GM18858 (cell line): Measurements from ENCODE around the gene EPHB1.

Experiments used
- ATAC-seq: cut with Tn5 transposase; IDR thresholded peaks from one replicate; pipeline ENCODE4 v1.9.1; 2021; ENCODE audit not compliant: unreplicated experiment

EPHB1 gene

DNA sequence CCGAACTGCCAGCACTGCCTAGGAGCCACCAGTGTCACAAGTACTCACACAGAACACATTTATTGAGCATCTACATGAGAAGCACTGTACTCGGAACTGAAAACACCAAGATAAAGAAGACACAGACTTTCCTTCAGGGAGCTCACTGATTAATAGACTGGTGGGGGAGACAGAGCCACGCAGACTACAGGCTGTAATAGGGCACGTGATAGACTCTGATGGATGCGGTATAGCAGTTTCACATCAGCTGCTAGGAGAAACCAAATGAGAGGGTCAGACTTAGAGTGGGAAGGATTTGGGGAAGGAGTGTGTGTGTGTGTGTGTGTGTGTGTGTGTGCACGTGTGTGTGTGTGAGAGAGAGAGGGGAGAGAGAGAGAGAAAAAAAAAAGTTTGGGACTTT lies 12.1 kb downstream of the EPHB1 start:
- no peak for ATAC-seq

DNA sequence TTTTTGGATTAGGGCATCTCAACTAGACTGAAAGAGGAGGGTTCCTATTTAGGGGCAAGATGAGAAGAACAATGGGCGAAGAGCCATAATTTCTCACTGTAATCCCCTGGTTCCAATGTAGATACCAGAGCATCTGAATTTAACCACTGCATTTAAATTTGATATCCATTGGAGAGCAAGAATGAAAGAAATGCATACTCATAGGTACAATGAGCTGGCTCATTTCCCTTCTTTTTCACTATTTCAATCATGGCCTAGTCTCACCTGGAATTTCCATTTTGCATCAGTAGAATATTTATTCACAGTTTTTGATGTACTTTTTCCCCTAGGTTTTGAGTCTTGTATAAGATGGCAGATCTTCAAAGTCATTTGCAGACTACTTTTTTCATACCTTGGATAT lies 13.8 kb downstream of the EPHB1 start:
- ATAC-seq, result no peak

DNA sequence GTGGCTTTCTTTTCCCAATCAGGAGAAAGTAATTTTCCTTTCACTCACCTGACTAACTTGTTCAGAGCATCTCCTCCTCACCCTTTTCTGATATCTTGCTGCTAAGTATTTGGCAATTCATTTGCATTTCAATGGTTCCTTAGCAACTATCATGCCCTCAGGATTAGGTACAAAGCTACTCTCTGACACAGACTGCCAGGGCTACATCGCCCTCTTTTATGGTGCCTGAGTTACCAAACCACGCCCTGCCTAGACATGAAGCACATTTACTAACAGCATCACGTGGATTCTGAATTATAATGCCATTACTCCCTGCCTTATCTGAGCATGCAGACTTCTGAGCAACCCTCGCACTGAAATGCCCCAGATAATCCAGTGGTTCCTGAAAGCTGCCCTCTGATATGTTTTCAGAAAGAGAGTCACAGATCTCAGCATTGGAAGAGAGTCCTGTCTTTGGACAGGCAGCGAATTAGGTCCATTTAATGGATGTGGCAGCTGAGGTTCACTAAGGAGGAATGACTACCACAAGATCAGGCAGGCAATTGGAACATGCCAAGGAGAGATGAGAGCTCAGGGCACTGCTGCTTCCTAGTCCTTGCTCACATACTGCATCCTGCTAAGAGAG lies 14.5 kb downstream of the EPHB1 start:
- ATAC-seq, result no peak

DNA sequence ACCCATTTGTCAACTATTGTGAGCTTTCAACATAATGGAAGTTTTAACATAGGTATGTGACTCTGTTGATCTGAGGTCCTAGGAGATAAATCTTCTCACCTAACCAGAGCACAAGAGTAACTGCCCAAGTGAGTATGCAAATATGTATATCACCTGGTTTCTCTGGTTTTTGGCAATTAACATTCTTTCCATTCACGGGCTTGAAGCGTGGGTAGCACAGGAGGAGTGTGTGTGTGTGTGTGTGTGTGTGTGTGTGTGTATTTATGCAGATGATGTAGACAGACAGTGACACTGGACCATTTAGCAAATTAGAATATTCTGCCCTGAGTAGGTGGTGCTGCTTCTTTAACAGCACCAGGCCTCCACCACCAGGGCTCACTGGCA lies 15.0 kb downstream of the EPHB1 start:
- no peak for ATAC-seq

DNA sequence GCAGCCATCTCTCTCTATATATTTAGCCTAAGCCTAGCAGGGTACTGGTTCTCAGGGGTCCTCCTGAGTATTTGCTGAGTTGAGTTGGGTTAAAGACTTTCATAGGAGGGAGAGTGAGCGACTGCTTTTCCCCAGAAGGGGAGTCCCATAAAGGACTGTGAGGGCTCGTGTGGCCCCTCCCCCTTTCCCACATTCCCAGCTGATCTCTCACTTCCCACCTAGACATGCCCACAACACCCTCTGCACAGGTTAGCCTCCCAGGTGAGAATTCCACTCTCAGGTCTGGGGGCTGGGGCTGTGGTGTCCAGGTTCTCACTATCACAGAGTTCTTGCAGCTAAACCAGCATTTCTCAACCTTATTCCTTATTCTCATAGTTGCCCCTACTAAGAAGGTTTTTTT lies 15.8 kb downstream of the EPHB1 start:
- ATAC-seq, result no peak

DNA sequence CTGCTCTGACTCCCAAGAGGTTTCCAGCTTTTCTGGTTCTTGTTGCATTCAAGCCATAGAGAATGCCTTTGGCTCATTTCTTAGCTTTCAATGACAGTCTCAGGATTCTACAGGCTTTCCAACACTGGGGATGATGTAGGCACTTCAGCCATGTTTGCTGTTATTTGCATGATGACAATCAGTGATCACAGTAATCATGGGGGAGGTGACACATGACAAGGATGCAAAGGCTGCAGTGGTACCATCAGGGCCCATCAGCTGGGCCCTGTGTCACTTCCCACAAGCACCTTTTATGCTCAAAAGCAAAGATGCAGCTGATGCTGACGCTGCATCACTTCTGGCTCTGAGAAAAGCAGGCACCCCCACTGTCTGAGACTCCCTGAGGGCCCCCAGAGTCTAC lies 18.6 kb downstream of the EPHB1 start:
- ATAC-seq, result no peak

DNA sequence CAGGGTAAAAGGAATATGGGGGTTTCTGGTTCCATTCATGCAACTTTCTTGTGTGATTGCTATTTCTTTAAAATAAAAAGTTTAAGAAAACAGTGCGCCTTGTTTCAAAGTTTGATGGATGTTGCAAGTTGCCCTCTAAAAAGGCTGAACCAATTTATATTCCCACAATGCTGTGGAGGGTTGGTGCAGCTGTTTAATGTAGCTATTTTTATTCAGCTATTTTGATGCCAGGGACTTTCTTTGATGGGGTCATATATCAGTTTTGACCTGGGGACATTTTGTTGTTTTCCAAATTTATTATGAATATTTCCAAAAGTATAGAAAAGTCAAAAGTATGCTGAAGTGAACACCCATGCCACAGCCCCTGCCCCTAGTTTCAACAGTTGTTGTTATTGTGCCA lies 20.5 kb downstream of the EPHB1 start:
- ATAC-seq, result no peak

DNA sequence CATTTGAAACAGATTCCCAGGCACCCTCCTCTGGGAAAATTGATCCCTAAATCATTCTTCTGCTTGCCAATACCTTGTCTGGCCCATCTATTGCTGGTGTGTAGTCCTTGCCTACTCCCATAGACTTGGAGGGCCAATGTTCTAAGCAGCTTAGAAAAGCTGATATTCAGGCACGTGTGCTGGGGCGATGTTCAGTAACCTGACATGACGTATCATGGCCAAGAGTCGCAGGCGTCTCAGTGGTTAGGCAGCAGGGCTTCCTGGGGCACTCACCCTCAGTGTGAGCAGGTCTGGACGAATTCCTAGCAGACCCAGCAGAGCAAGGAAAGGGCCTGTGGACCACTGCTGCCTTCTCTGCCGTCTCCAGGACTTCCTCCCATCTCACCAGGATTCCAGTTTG lies 21.6 kb downstream of the EPHB1 start:
- ATAC-seq, result no peak

DNA sequence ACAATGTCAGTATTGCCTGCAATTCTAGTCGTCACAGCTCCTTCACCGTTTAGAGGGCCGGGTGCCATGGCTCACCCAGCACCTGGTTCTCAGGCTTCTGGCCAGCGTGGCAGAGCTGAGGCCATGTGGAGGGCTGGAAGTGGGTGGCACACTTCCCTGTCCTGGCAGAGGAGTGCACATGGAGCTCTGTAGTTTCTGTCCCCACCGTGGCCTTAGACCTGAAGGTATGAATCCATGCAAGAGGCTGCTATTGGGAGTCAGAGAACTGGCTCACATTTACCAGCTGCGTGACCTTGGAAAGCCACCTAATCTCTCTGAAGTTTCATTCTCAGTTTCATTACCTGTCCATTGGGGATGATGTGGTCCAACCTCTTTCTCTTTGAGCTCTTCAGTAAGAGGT lies 22.2 kb downstream of the EPHB1 start:
- ATAC-seq, result peak; percentile 72

DNA sequence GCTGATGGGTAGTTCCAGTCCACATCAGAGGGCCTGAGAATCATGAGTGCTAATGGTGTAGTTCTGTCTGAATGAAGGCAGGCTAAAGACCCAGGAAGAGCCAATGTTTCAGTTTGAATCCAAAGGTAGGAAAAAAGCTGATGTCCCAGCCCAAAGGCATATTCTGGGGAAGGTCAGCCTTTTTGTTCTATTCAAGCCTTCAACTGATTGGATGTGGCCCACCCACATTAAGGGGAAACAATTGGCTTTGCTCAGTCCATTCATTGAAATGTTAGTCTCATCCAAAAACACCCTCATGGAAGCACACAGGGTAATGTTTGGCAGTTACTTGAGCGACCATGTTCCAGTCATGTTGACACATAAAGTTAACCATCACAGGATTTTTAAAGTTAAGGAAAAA lies 25.9 kb downstream of the EPHB1 start:
- no peak for ATAC-seq

DNA sequence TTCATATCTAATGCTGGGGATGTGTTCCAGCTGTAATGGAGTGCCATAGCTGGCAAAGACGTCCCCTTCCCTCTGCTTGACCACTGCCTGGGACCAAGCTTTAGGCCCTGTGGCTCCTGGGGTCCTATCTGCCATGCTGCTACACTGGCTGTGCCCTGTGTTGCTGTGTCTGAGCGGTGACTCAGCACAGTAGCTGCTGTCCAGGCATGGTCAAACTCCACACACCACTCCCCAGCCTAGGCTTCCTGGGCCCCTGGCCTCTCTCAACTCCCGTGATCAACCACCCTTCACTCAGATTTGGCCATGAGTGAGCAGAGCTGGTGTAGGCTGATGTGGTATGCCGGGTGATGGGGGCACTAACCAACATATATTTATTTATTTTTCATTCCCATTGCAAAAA lies 27.0 kb downstream of the EPHB1 start:
- ATAC-seq, result no peak

DNA sequence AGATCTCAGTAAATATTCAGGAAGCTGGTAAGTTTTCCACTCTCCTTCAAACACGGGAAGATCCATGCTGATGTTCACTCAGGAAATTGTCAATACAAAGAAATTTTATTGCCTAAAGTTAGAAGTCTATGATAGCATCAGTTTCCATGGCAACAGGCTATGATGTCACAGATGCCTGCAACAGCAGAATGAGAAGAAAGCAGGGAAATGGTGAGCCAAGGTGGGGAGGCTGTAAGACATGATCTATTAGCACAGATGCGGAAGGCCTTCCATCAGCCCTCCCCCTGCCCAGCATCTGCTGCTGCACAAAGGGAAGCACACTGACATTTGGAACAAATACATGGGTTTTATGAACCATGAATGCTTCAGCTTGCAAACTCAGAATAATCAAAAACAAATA lies 28.6 kb downstream of the EPHB1 start:
- ATAC-seq, result no peak

DNA sequence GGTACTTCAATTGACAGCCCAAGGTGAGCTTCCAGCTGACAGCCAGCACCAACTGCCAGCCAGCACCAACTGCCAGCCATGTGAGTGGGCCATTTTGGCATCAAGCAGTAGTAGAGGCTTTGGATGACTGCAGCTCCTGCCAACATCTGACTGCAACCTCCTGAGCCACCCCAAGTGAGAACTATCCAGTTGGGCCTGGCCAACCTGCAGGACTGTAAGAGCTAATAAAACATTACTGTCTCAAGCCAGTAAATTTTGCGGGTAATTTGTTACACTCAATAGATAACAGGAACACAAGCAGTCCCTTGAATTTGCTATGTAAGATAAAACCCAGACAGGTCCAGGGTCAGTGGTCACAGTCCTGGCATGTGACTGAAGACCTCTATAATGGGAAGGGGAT lies 29.7 kb downstream of the EPHB1 start:
- no peak for ATAC-seq

DNA sequence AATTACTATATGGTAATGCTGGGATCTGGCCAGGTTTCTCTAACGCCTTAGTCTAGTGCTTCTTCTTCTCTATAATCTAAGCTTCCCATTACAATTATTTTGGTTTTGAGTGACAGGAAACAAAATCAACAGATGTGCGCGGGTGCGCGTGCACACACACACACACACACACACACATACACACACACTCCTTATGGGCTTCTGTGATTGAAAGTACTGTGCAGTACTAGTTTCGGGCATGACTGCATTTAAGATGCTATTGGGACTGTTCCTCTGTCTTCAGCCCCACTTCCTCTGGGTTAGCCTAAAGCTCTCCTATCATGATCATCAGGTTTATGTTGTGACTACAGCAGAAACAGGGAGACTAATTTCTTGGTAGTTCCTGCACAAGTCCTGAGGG lies 32.2 kb downstream of the EPHB1 start:
- ATAC-seq, result peak; percentile 69

DNA sequence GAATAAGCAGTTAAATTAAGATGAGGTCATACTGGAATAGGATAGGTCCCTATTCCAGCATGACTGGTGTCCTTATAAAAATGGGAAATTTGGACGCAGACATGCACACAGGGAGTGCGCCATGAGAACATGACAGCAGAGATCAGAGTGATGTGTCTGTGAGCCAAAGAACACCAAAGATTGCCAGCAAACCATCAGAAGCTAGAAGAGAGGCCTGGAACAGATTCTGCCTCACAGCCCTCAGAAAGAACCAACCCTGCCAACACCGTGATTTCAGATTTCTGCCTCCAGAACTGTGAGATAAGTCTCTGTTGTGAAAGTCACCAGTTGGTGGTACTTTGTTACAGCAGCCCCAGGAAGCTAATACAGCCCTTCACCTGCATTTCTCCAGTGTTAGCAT lies 34.7 kb downstream of the EPHB1 start:
- ATAC-seq, result no peak

DNA sequence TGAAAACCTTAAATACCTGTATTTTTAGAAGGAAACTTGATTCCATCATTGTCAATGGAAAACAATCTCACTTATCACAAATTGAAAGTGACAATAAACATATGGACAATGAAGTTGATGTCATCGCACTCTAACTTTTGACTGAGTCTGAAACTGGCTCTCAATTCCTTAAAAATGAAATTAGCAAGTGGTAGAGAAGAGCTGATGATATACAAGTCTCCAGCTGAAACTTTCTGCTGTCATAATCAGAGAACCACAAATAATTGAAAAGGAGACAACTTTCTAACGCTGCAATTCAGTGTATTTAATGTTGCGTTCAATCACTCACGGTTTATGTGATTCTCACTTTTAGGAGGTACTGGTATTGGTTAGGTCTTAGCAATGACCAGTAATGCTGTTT lies 37.5 kb downstream of the EPHB1 start:
- no peak for ATAC-seq

DNA sequence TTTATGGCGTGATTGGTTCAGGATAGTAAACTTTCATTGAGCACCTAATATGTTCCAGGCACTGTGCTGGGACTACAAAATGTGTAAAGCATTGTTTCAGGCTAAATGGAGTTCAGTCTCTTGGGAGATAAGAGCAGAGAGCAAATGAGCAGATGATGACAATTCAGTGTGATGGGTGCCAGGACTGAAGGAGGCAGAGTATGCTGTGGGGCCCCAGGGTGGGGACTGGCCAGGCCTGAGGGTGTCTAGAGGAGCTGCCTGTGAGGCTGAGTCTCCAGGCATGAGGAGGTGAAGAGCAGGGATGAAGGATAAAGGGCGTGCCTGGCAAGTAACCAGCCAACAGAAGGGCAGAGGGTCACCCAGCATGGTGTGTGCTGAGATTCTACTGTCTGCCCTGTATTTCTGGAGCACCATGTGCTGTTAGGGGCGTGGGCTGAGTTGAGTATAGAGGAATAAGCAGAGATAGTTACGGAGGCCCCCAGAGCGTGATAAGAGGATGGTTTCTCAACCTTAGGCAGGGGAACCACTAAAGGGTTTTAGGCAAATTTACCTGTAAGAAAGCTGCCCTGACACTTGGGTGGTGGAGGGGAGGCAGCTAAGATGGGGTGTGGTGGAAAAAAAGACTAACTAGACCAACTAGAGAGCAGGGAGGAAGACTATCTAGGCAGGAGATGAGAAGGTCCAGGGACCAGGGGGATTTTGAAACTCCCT lies 38.5 kb downstream of the EPHB1 start:
- ATAC-seq, result no peak

DNA sequence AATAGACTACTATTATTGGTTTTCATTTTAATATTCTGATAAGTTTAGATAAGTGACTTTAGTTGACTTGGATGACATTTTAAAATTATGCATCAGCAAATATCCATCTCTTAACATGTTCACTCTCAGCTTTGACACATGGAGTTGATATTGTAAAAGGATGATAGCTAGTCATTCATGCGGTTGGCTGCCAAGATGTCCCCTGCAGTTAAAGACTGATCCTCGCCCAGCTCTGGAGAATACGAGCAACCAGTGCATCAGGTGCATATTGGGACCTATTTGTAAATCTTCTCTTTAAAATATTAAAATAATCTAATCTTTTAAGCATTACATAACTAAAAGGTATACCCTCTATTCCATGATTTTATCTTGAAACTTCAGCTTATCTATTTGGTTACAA lies 41.9 kb downstream of the EPHB1 start:
- no peak for ATAC-seq

DNA sequence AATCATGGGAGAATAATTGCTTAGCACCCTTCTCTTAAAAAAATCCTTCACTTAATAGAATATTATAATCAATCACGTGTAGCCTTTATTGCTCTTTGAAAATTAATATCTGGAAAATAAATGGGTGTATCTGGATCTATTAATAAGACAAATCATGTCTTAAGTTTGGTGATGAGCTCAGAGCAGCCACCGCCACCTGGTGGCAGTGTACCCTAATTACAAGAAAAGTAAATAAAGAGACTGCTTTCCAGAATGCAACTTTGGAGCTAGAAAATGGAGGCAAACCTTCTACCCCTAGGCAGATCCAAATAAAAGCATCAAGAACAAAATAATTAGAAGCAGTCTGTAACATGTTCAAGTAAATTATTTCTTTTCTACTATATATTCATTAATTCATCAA lies 43.5 kb downstream of the EPHB1 start:
- ATAC-seq, result no peak

DNA sequence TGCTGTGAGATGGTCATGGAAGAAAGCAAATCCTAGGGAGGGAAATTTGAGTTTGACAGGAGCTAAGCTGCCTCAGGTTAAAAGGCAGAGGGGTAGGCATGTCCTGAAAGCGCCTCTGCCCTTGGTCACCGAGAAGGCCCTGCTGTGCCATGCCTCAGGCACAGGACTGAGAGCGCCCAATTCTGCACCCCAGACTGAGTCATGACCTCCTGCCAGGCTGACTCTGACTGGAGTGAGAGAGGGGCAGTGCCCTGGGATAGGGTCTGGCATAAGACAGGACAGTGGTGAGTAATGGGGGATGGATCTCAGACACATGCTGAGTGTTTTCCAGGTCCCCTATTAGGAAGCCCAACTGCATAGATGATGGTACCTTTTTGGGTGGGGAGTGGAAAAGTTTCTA lies 44.4 kb downstream of the EPHB1 start:
- no peak for ATAC-seq

DNA sequence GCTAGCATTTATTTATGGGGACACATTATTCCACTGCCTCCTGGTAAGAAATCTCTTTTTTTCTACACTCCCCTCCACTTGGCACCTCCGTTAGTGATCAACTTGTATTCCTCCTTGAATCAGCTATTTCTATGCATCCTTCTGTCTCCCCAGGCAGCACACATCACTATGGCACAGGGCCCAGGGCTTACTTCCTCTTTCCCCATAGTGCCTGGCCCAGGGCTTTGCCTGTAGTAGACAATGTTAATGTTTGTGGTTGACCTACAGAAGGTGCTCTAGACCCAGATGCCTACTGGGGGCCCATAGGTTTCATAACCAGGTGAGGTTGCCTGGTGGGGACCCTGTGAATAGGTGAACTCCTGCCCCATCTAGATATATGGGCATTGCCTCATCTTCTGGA lies 44.9 kb downstream of the EPHB1 start:
- peak; percentile 64 for ATAC-seq

DNA sequence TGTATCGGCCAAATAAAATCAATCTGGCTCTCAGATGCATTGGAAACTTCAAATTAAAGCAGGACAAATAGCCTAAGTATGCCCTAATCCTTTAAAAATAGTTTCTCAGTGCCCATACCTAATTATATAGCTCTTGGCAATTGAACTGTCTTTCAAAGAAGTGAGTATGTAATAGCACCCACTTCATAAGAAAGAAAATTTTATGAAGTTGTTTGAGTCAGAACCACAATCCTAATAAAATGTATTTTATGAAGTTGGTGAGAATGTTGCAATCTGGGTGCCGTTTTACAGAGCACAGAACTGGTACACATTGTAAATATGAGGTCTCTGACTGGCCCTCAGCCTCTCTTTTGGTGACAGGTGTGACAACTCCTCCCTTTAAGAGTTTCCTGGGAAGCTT lies 45.4 kb downstream of the EPHB1 start:
- no peak for ATAC-seq

DNA sequence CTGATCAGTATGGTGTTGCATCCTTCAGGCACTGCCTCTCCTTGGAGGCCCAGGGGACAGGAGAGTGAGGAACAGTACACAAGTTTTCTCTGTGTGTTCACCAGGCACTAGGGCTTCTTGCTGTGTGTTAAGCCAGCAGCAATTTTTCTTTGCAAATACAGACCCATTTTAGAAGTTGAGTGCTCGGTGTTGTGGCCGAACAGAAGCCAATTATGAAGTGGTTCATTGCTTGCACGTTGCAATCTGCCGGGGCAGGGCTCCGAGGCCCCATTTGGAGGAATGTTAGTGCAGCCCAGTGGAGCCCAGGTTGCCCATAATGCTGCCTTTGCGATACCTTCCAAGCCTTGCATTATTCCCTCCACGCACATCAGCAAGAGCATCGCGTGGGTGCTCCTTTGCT lies 51.0 kb downstream of the EPHB1 start:
- no peak for ATAC-seq
